Dermis microvascular lymphatic vessel endothelial cell (primary cell): Measurements from ENCODE around the gene ATP9B. TPM values are rescaled to one million over a fixed set of nuclear protein-coding genes. Genes with fewer than 3 reads are reported as not detected.
"Not testable (repeated sequence)": the region's sequence is repeated elsewhere in the genome, so short reads cannot be mapped to it uniquely, and the experiment has no call there.

Source experiments
- DNase-seq, 2 donors: peaks; one replicate each; pipeline versions ENCODE4 v3.0.0 to v3.0.0-alpha.2; 2010; ENCODE audit warnings: low read depth in 2 of 2
- total RNA-seq: library from RNA; depleted of rRNA; stranded (reverse); fragments of >200 nt; gene quantifications from 2 replicates; pipeline ENCODE4 v1.2.1, GENCODE V29; 2014

ATP9B gene
- total RNA-seq, 1 donor from 2014 or later: 18.9 TPM

- no peak for DNase-seq
Measured at GRCh38 chr18:79283929-79284328, 214.7 kb downstream of the ATP9B start.

GRCh38 chr18:79285191-79285590 lies 216.0 kb downstream of the ATP9B start:
- not testable (repeated sequence) for DNase-seq

- not testable (repeated sequence) for DNase-seq
Measured at GRCh38 chr18:79290409-79290808, 221.2 kb downstream of the ATP9B start.

DNA sequence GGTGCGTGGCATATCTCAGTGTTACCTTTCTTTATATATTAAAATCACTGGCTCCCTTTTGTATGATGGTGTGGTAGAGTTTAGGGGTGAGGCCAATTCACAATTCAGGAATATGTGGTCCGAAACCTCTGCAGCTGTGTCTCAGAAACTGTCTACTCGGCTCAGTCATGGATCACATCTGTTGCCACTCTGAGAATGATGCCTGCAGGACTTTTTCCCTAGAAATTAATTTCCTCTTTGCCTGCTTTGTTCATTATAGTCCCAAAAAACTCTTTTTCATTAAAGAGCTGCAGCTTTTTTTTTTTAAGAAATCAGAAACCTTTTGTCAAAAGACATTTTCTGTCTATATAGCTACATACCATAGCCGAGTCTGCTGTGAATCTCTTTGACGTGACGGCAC lies 221.7 kb downstream of the ATP9B start:
- DNase-seq: no peak

DNA sequence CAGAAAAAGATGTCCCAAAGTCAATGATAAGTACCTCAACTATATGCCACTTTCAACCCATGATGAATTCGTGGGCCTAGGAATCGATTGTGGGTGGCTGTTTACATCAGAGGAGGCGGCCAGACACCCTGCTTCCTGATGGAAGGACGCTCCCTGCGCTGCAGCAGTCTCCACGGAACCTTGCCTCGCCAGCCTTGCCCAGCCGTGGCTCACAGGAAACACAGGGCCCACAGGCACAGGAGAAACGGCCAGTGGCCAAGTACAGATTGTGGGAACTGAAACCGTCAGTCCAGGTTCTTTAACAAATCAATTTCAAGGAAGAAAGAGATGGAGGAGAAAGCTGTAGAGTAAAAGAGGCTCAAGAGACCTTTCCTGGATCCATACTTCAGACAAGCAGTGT lies 225.0 kb downstream of the ATP9B start:
- DNase-seq: no peak

DNA sequence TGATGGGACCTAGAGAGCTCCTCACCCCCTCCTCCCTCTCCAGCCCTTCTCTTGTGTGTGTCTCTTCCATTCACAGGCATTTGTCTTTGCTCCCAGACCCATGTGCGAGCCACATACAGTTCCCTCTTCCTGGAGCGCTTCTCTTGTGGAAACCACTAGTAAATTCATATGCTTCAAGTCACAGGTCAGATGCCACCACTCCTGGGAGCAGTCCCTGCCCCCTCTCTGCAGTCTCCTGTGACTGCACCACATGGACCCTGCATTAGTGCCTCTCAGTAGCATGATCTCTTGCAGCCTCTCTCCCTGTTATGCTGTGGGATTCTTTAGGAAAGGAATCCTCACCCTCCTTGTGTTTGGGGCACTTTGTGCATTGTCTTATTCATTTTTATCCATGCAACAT lies 230.1 kb downstream of the ATP9B start:
- no peak for DNase-seq

GRCh38 chr18:79299711-79300110 lies 230.5 kb downstream of the ATP9B start:
- no peak for DNase-seq

DNA sequence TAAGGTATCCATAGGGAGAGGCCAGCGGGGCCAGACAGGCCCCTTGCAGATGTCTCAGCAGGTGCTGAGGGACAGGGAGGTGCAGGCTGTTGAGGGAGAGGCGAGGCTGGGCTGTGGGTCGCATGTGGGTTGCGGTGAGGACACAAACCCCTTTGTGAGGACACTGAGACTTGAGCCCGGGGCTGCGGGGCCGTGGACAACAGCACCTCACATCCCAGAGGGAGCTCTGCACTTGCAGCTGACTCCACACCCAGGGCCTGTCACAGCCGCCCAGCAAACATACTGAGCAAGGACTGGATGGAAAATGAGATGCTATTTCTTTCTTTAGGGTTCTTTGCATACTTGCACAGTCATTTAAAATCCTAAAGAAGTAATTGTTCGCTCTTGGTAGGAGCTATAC lies 231.2 kb downstream of the ATP9B start:
- DNase-seq: no peak

DNA sequence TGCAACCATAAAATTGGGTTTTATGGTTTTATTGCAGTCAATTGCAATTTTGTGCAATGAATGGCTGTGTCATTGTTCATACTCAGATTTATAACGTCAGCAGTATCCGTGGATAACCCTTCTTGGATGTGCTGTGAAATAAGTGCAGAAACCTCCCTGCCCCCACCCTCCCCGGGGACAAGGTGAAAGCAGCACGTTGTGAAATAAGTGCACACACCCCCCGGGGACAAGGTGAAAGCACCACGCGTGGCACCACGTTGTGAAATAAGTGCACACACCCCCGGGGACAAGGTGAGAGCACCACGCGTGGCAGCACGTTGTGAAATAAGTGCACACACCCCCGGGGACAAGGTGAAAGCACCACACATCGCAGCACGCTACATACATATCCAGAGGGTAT lies 232.9 kb downstream of the ATP9B start:
- no peak for DNase-seq

DNA sequence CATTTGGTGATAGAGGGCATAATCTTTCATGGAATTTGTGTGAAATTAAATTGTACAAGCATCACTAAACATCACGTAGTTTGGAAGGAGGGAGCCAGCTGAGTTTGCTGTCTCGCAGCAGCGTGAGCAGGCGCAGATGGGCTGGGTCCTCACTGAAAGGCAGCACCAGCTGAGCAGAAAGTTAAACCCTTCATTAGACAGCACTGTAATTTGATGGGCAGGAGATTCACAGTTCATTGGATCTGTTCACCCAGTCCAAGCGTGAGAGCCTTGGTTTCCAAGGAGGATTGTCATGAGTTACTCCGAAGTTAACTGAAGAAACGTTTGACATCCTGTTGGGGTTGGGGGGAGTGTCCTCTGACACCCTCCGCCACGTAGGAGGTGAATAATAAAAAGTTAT lies 236.7 kb downstream of the ATP9B start:
- no peak for DNase-seq

DNA sequence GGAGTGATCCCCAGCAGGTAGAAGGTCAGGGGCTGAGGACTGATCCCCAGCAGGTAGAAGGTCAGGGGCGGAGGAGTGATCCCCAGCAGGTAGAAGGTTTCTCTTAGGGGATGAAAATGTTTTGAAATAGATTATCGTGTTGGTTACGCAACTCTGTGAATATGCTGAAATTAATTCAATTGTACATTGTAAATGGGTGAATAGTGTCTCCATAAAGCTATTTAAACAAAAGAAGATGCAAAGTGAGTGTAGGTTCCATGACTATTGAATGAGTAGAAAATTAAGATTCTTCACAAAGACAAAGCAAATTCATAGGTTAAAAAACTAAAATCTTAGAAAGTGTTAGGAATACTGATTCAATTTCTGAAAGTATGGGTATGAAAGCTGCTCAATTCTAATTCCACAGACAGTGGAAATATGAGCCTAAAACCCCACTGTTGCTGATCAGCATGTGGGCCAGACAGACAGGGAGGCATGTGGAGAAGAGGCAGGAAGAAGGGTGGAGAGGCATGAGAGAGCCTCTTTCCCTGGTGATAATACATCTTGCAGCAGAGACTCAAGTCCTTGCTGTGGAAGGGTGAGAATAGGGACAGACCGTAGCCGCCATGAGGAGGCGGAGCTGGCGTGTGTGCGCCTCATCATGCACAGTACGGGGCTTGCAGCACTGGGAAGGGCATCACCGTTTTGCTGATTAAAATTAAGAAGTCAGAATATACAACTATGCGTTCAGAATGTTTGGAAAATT lies 240.6 kb downstream of the ATP9B start:
- no peak for DNase-seq

- no peak for DNase-seq
Measured at GRCh38 chr18:79314838-79315388, 245.7 kb downstream of the ATP9B start.

DNA sequence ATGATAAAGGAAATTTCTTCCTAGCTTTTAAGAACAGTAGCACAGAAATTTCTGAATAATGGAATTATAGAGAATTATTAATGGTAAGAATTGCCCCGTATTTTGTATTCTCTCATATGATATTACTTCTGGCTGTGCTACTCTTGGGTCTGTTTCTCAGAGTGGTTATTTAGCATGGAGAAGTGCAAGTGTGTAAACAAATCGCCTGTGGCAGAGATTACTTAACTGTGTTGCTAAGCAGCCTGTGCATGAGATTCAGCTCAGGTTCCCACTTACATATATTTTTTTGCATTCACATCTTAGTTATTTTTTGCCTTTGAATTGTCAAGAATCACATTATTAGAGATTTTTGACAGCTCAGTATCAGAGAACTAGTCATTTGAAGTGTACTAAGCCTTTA lies 246.4 kb downstream of the ATP9B start:
- no peak for DNase-seq

- DNase-seq: no peak
Measured at GRCh38 chr18:79317703-79318102, 248.5 kb downstream of the ATP9B start.

GRCh38 chr18:79318142-79318673 lies 249.0 kb downstream of the ATP9B start:
- no peak for DNase-seq

DNA sequence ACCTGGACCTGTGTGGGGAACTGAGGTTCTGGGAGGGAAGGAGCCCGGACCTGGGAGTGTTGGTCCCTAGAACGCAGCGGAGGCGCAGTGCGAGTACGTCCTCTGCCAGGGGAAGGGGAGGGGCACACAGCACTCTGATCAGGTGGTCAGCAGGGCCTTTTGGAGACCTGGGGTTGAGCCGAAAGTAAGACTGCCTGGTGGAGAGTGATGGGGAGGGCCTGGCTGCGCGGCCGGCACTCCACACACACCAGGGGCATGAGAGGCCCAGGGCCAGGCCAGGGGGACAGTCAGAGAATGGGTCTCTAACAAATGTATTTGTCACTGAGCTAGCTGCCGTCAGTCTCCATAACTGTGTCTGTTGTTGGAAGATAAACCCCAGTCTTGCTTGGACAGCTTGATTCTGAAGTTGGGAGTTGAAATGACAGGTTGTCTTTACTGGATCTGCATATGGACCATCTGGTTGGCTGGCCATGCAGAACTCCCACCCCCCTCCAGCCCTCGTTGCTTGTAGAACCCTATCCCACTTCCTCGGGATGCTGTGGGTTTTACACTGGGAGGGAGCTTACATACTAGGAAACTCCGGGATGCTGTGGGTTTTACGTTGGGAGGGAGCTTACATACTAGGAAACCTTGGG lies 251.1 kb downstream of the ATP9B start:
- no peak for DNase-seq

- no peak for DNase-seq
Measured at GRCh38 chr18:79321625-79322405, 252.6 kb downstream of the ATP9B start.

GRCh38 chr18:79322441-79322840 lies 253.2 kb downstream of the ATP9B start:
- no peak for DNase-seq

DNA sequence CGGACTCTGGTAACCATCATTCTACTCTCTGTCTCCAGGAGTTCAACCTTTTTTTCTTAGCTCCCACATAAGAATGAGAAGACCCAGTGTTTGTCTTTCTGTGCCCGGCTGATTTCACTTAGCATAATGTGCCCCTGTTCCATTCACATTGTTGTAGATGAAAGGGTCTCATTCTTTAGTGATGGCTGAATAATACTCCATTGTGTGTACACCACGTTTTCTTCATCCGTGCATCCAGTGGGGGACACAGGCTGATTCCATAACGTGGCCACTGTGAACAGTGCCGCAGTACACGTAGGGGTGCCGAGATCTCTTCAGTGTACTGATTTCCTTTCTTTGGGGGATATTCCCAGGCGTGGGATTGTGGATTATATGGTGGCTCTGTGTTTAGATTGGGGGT lies 254.3 kb downstream of the ATP9B start:
- no peak for DNase-seq

DNA sequence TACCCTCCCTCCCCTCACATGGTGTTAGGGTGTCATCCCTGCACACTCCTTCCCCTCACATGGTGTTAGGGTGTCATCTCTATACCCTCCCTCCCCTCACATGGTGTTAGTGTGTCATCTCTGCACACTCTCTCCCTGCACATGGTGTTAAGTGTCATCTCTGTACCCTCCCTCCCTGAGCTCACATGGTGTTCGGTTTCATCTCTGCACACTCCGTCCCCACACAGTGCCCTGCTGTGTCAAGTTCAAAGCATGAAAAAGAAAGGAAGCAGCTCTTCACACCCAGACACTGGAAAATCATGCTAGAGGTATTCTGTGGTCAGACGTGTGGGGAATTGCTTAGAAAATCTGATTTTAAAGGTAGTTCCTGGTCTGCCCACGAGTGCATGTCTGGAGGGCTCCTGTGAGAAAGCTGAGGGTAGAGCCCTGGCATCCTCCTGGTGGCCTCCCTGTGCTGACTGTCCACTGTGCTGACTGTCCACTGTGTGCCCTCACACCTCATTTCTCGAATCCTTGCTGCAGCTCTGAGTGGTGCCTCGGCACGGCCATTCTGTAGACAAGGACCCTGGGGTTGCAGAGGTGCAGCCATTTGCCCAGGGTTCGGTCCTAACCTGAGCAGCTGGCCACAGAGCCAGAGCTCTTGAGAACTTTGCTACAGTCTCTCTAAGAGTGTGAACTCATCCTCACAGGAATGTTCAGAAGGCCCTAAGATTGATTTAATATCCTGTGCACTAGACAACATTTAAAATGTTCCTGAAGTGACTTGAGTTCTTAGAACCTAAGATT lies 257.4 kb downstream of the ATP9B start:
- DNase-seq: no peak

GRCh38 chr18:79327199-79327721 lies 258.1 kb downstream of the ATP9B start:
- DNase-seq: no peak
